GM13976 (cell line): ENCODE results near the gene TNFRSF11A.

Experiments used
- DNase-seq: peaks from one replicate; pipeline ENCODE4 v3.0.0; 2012; ENCODE audit warnings: low spot score
- in situ Hi-C: fragments of 300-500 bp; cut with MboI; formaldehyde crosslinking; loops from one replicate; pipeline ENCODE4 v1.12.0; 2022; ENCODE audit warnings: low sequenced_read_pairs, mixed read lengths, inconsistent platforms; ENCODE audit not compliant: unreplicated experiment
- TF ChIP-seq, protein P1 (sequence below): IDR thresholded peaks from 2 replicates; pipeline ENCODE4 v1.5.1; 2012; ENCODE audit warnings: borderline replicate concordance, mild to moderate bottlenecking; ENCODE audit not compliant: insufficient read depth; ENCODE audit errors: extremely low read depth, missing control alignments, control extremely low read depth

TNFRSF11A gene

DNA sequence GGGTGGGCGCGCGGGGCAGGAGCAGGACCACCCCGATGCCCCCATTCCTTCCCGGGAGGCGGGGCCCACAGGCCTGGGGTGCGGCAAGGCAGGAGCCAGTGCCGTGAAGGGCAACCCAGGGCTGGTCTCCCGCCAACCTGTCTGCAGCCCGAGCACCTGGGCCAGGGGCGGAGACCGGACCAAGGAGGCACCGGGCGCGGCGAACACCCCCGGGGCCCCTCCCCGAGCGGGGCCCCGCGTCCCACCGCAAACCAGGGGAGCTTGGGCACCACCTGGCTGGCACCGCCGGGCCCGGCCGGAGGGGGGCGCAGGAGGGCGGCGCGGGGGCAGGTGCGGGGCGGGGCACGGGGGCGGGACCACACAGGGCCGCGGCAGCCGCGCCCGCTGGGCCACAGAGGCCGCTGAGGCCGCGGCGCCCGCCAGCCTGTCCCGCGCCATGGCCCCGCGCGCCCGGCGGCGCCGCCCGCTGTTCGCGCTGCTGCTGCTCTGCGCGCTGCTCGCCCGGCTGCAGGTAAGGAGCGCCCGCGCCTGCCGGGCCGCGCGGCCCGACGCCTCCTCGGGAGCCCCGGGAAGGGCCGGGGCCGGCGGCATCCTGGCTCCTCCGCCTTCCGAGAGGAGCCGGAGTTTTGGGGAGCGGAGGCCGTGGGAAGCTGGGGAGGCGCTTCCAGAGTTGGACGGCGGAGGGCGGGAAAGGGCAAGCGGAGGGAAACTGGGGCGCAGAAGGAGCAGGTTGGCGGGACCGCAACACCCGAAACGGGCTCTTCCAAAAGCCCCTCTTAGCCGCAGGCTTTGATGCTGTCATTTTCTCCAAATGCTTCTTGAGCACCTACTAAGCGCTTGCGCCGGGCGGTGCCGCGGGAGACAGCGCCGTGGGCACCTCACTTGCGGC, at the start of gene TNFRSF11A:
TSS of gene TNFRSF11A (plus strand) at position 394 of the 889 bp plus-strand sequence. CDS start at position 437, 43 bp downstream.
- TF ChIP-seq, protein P1, sequence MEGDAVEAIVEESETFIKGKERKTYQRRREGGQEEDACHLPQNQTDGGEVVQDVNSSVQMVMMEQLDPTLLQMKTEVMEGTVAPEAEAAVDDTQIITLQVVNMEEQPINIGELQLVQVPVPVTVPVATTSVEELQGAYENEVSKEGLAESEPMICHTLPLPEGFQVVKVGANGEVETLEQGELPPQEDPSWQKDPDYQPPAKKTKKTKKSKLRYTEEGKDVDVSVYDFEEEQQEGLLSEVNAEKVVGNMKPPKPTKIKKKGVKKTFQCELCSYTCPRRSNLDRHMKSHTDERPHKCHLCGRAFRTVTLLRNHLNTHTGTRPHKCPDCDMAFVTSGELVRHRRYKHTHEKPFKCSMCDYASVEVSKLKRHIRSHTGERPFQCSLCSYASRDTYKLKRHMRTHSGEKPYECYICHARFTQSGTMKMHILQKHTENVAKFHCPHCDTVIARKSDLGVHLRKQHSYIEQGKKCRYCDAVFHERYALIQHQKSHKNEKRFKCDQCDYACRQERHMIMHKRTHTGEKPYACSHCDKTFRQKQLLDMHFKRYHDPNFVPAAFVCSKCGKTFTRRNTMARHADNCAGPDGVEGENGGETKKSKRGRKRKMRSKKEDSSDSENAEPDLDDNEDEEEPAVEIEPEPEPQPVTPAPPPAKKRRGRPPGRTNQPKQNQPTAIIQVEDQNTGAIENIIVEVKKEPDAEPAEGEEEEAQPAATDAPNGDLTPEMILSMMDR, result peak; percentile 56
- in situ Hi-C loops, result no loop called here
- peak; percentile 88 for DNase-seq

DNA sequence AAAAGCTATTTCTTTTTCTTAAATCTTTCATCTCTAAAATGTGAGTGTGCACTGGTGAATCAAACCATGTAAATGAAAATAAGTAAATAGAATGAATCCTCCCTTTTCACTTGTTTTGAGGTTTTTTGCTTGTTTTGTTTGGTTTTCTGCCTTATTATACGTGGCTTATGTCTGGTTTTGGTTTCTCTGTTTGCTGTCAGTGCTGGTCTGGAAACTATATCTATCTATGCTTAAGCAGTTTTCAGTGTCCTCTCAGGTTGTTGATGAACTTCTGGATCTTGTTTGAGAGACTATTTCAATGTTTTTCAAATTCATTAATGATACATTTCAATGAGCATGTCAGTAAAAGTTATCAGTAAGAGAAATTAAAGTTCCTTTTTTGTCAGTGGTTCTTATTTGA, 48.1 kb upstream of the TNFRSF11A start:
- TF ChIP-seq, protein P1, result no peak
- DNase-seq, result no peak
- in situ Hi-C loops, result no loop called here

DNA sequence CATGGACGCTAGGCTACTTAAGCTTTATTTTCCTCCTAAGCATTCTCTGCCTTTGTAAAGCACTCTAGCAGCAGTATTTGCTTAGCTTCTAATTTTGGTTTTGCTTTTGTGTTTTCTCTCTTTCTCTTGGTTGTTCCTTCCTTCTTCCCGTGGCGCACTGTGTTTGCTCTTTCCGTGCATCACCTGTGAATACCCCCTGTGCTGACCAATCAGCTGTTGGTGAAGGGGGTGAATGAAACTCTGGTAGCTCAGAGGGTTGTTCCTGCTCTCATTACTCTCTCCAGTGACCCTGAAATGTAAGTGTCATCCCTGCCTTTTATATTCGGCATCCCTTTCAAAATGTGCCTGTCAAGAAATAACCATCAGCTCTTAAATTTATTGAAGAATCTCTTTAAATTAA, 45.5 kb upstream of the TNFRSF11A start:
- no peak for DNase-seq
- TF ChIP-seq, protein P1, result no peak
- in situ Hi-C loops, result no loop called here

DNA sequence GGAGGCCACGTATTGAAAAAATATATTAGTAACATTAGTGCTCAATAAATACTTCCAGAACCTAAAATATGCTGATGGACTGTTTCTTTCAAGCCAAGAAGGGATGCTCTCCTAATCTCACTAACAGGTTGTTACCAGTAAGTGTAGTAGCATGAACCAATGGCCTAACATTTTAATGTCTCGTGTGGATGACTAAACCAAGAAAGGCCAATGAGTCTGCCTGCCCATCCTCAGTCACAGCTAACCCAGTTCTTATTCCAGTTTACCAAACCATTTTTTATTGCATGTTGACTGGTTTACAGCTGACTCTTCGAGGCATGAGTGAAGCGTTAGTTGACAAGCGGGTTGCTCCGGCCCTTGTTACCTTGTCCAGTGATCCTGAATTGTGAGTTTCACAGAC, 45.1 kb upstream of the TNFRSF11A start:
- TF ChIP-seq, protein P1, result no peak
- no peak for DNase-seq
- in situ Hi-C loops, result no loop called here

DNA sequence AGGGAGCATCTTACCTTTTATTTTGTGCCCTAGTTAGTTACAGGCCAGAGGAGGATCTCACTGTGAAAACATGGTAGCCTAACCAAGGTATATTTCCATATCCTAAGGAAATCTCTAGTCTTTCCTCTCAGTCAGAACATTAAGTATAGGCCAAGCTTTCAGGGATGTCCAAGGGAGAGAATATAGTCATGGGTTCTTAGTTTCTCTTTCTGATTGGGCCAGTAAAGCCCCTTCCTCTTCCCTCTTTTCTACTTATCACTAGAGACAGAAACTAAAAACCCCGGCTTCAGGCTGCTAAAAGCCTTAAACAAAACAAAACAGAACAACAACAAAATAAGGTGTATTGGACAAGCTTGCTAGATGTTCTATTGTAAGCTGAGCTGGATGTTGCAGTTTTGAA, 44.3 kb upstream of the TNFRSF11A start:
- in situ Hi-C loops, result no loop called here
- TF ChIP-seq, protein P1, result no peak
- DNase-seq, result no peak

DNA sequence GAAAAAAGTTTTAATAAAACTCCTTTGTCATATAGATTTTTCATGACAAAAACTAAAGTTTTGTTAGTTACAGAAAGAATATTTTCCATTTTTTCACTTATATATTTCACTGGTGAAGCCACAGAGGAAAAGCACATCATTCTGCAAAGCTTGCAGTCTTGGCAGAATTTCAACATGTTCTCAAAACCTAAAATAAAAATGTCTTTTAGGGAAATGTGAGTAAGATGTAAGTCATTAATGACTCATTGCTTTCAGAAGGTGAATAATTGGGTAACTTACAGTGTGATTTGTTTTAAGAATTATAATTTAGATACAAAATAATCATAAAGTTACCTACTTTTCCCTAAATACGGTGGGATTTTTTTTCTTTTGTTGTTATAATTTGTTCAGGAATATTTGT, 43.4 kb upstream of the TNFRSF11A start:
- in situ Hi-C loops, result no loop called here
- no peak for DNase-seq
- TF ChIP-seq, protein P1, result no peak
